ENCODE results near the gene RAB3B. TPM values are rescaled to one million over a fixed set of nuclear protein-coding genes. Genes with fewer than 3 reads are reported as not detected.

The RAB3B gene
- total RNA-seq, 2 donors from 2014 or later: 0.05 to 0.08 TPM

Other genes with a start within 250 kb of the RAB3B start
- 100 to 1,000 TPM; 173 to 204 TPM for gene NRDC, start 112.0 kb downstream of the RAB3B start, total RNA-seq
- gene KTI12, start 43.1 kb upstream of the RAB3B start, total RNA-seq: 10 to 100 TPM; 17.6 to 27.8 TPM
- gene TXNDC12, start 64.5 kb upstream of the RAB3B start, total RNA-seq: 10 to 100 TPM; 32.0 to 50.2 TPM
- 10 to 100 TPM; 24.2 to 29.9 TPM for gene BTF3L4, start 65.6 kb upstream of the RAB3B start, total RNA-seq
- 1 to 10 TPM; 1.1 to 2.9 TPM for gene ZFYVE9, start 151.4 kb upstream of the RAB3B start, total RNA-seq

Measured in natural killer cell treated with Interleukin-12 subunit alpha and Interleukin-12 subunit beta and Interleukin-15 and Interleukin-18, amount 100 ng/mL, for 72 hours (primary cell).